Endothelial cell of umbilical vein (primary cell): ENCODE results near the gene RPH3AL.

Experiments
- MYC ChIP-seq: IDR thresholded peaks from one replicate; pipeline ENCODE4 v1.6.1; 2011; ENCODE audit warnings: mild to moderate bottlenecking, low read depth, low read length
- POLR2A ChIP-seq: IDR thresholded peaks from 2 replicates; pipeline ENCODE4 v1.6.1; 2012; ENCODE audit warnings: low read depth, mild to moderate bottlenecking, control low read depth, low read length
- POLR2AphosphoS5 ChIP-seq: IDR thresholded peaks from 2 replicates; pipeline ENCODE4 v1.6.1; 2012; ENCODE audit warnings: low read depth, mild to moderate bottlenecking, control low read depth, low read length, moderate library complexity; ENCODE audit not compliant: insufficient read depth
- TF ChIP-seq, protein P1 (sequence below), 2 donors: IDR thresholded peaks; 1 replicate in 1 of 2; 2 replicates in 1 of 2; pipeline ENCODE4 v1.5.1; 2011; ENCODE audit warnings: low read length in 2 of 2, mild to moderate bottlenecking in 2 of 2, moderate library complexity in 2 of 2, control low read depth in 1 of 2, inconsistent platforms in 1 of 2, low read depth in 1 of 2; ENCODE audit not compliant: insufficient read depth in 1 of 2; ENCODE audit errors: extremely low read depth in 1 of 2
- TF ChIP-seq, protein P2 (sequence below): IDR thresholded peaks from 2 replicates; pipeline ENCODE4 v1.6.1; 2011; ENCODE audit not compliant: insufficient read depth, insufficient read length

DNA sequence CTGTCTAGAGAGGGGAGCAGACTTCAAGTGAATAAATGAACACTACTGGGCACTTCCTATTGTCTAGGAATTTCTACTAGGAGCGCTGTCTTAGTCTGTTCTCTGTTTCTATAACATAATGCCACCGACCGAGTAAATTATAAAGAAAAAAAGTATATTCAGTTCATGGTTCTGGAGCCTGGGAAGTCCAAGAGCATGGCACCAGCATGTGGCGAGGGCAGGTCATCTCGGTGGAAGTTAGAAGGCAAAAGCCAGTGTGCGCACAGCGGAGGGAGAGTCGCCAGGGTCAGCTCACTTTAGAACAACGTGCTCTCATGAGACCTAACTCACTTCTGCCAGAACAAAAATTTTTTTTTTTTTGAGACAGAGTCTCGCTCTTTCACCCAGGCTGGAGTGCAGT is 35.5 kb upstream of the RPH3AL start:
- TF ChIP-seq MYC = no peak
- TF ChIP-seq, protein P1, sequence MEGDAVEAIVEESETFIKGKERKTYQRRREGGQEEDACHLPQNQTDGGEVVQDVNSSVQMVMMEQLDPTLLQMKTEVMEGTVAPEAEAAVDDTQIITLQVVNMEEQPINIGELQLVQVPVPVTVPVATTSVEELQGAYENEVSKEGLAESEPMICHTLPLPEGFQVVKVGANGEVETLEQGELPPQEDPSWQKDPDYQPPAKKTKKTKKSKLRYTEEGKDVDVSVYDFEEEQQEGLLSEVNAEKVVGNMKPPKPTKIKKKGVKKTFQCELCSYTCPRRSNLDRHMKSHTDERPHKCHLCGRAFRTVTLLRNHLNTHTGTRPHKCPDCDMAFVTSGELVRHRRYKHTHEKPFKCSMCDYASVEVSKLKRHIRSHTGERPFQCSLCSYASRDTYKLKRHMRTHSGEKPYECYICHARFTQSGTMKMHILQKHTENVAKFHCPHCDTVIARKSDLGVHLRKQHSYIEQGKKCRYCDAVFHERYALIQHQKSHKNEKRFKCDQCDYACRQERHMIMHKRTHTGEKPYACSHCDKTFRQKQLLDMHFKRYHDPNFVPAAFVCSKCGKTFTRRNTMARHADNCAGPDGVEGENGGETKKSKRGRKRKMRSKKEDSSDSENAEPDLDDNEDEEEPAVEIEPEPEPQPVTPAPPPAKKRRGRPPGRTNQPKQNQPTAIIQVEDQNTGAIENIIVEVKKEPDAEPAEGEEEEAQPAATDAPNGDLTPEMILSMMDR (IDR thresholded peaks at IDR 0.05; ENCODE audit: extremely low read depth in 1 of 2, insufficient read depth in 1 of 2, low read depth in 1 of 2, low read length in 2 of 2) = no peak
- TF ChIP-seq POLR2A = no peak
- no peak for TF ChIP-seq POLR2AphosphoS5
- TF ChIP-seq, protein P2, sequence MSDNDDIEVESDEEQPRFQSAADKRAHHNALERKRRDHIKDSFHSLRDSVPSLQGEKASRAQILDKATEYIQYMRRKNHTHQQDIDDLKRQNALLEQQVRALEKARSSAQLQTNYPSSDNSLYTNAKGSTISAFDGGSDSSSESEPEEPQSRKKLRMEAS = no peak
